ENCODE measurements around the gene EPN3.

EPN3 gene

DNA sequence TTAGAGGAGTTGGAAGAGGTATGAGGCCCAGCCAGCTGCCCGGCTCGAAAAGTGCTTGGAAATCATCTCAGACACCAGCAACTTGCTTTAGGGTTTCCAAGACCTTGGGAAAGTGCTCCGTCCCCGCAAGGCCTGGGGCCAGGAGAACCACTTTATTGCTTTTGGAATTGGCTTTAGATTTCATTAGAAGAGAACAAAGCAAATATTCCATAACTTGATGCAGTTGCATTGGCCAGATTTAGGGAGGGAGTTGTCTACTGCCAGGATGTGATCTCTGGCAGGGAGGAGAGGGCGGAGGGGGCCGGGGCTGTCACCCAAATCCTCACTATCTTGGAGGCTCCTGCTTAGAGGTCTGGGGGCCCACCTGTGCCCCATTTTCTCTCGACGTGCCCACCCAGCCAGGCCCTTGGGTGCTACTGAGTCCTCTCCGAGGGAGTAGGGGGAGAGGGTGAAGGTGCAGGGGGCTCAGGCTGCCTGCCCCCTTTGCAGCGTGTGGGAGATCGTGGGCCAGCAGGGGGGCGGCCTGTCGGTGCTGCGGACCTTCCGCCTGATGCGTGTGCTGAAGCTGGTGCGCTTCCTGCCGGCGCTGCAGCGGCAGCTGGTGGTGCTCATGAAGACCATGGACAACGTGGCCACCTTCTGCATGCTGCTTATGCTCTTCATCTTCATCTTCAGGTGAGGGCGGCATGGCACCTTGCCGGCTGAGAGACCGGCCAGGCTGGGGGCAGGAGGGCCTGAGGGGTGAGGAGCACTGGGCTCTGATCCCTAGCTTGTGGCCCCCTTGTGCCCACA is 58.6 kb downstream of the EPN3 start:
- no peak for DNase-seq (ENCODE audit: low read depth)

DNA sequence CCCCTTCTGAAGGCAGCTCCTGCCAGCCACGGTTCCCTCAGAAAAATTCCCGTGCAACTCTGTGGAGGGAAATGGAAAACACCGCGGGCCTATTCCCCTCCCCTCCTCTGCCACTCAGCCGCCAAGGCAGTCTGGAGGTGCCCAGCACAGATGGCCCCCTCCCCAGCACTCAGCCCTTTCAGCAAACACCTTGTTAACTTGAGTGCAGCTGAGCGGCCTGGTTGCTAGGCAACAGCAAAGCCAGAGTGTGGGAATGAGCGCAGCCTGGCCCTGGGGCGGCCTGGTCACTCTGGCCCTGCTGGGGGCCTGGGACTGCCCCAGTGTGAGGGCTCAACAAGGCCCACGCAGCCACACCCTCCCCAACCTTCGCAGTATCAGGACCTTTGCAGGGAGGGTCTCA is 60.8 kb downstream of the EPN3 start:
- DNase-seq (ENCODE audit: low read depth): no peak

Measured in stimulated activated CD8-positive, alpha-beta memory T cell treated with anti-CD3 and anti-CD28 coated beads, Interleukin-12 subunit alpha, Interleukin-12 subunit beta, amount 100 ng/mL, for 1 hour (primary cell).